ENCODE measurements around the gene DIPK1A. TPM values are rescaled to one million over a fixed set of nuclear protein-coding genes. Genes with fewer than 3 reads are reported as not detected.

Gene DIPK1A
- total RNA-seq, 4 donors from 2014 or later, result 11.7 to 17.5 (median 15.1) TPM

- Histone ChIP-seq H3K9me3 (no peaks in the 10 kb centered on the region), H3K36me3 (no peaks in the 10 kb centered on the region), H3K27ac (no peak overlapping the region), H3K4me3 (replicated peaks in 1 of 3) (no peak overlapping the region), H3K4me1 (no peaks in the 10 kb centered on the region), H3K27me3 (no peaks in the 10 kb centered on the region)
- intact Hi-C loops (cut with DNase I), result loop anchor here (2.0 to 10.0 kb wide), 3 partner anchors 103 to 207 kb away; partner anchors contain the start of gene DIPK1A
- WGBS, 2 donors, result 85 to 90% methylated on average over 5 of the region's 5 CpGs
- TF ChIP-seq CTCF (IDR thresholded peaks at IDR 0.05), result no peak
- no peak for TF ChIP-seq POLR2A (IDR thresholded peaks at IDR 0.05)
- DNase-seq, result no peak
Observed at GRCh38 chr1:92857817-92858216, 103.4 kb downstream of the DIPK1A start.

- intact Hi-C loops (cut with DNase I), result loop anchor here (10.0 kb wide), 1 partner anchor 210 kb away; no protein-coding TSS in a partner anchor
- no peak for TF ChIP-seq POLR2A (IDR thresholded peaks at IDR 0.05)
- no peak for TF ChIP-seq CTCF (IDR thresholded peaks at IDR 0.05)
Observed at GRCh38 chr1:92855236-92855635, 106.0 kb downstream of the DIPK1A start.

GRCh38 chr1:92854101-92854785, 107.0 kb downstream of the DIPK1A start:
- Histone ChIP-seq H3K36me3 (no peaks in the 10 kb centered on the region), H3K4me1 (no peaks in the 10 kb centered on the region), H3K4me3 (replicated peaks in 1 of 3) (no peak overlapping the region), H3K27me3 (no peaks in the 10 kb centered on the region), H3K9me3 (no peaks in the 10 kb centered on the region), H3K27ac (no peak overlapping the region)
- TF ChIP-seq CTCF (IDR thresholded peaks at IDR 0.05) (no peak), POLR2A (IDR thresholded peaks at IDR 0.05) (no peak)
- intact Hi-C loops (cut with DNase I), result loop anchor here (10.0 kb wide), 1 partner anchor 211 kb away; no protein-coding TSS in a partner anchor
- DNase-seq, result no peak

More at GRCh38 chr1:92855236-92855635, 106.0 kb downstream of the DIPK1A start:
- Histone ChIP-seq H3K9me3 (no peaks in the 10 kb centered on the region), H3K4me3 (replicated peaks in 1 of 3) (no peak overlapping the region), H3K27me3 (no peaks in the 10 kb centered on the region), H3K36me3 (no peaks in the 10 kb centered on the region), H3K27ac (no peak overlapping the region), H3K4me1 (no peaks in the 10 kb centered on the region)
- 96 to 97% methylated on average over 4 of the region's 4 CpGs for WGBS, 2 donors
- no peak for DNase-seq

GRCh38 chr1:92853299-92853698, 108.0 kb downstream of the DIPK1A start:
- H3K27ac ChIP-seq, result no peak overlapping the region
- 87 to 91% methylated on average over 2 of the region's 2 CpGs for WGBS, 2 donors
- no peak for DNase-seq
- intact Hi-C loops (cut with DNase I), result loop anchor here (10.0 kb wide), 1 partner anchor 212 kb away; no protein-coding TSS in a partner anchor
- no peaks in the 10 kb centered on the region for H3K27me3 ChIP-seq
- H3K4me1 ChIP-seq, result no peaks in the 10 kb centered on the region
- no peak overlapping the region for H3K4me3 ChIP-seq (replicated peaks in 1 of 3)
- no peaks in the 10 kb centered on the region for H3K36me3 ChIP-seq
- no peak for TF ChIP-seq CTCF (IDR thresholded peaks at IDR 0.05)
- no peak for TF ChIP-seq POLR2A (IDR thresholded peaks at IDR 0.05)
- no peaks in the 10 kb centered on the region for H3K9me3 ChIP-seq

- no peak overlapping the region for H3K4me3 ChIP-seq (replicated peaks in 1 of 3)
- no peaks in the 10 kb centered on the region for H3K36me3 ChIP-seq
- 92 to 95% methylated on average over 2 of the region's 2 CpGs for WGBS, 2 donors
- no peak for TF ChIP-seq POLR2A (IDR thresholded peaks at IDR 0.05)
- TF ChIP-seq CTCF (IDR thresholded peaks at IDR 0.05), result no peak
- no peak for DNase-seq
- no peaks in the 10 kb centered on the region for H3K9me3 ChIP-seq
- H3K27me3 ChIP-seq, result no peaks in the 10 kb centered on the region
- H3K4me1 ChIP-seq, result no peaks in the 10 kb centered on the region
- intact Hi-C loops (cut with DNase I), result loop anchor here (10.0 kb wide), 1 partner anchor 213 kb away; no protein-coding TSS in a partner anchor
- no peak overlapping the region for H3K27ac ChIP-seq
Observed at GRCh38 chr1:92851729-92852128, 109.5 kb downstream of the DIPK1A start.

Data from thyroid gland (tissue), 4 donors.